ENCODE results near the gene DIP2C. TPM values are rescaled to one million over a fixed set of nuclear protein-coding genes. Genes with fewer than 3 reads are reported as not detected.
"Not testable (repeated sequence)": the region's sequence is repeated elsewhere in the genome, so short reads cannot be mapped to it uniquely, and the experiment has no call there.

Gene DIP2C
- total RNA-seq, 2 experiments from 2014 or later = 1.6 to 1.7 TPM

DNA sequence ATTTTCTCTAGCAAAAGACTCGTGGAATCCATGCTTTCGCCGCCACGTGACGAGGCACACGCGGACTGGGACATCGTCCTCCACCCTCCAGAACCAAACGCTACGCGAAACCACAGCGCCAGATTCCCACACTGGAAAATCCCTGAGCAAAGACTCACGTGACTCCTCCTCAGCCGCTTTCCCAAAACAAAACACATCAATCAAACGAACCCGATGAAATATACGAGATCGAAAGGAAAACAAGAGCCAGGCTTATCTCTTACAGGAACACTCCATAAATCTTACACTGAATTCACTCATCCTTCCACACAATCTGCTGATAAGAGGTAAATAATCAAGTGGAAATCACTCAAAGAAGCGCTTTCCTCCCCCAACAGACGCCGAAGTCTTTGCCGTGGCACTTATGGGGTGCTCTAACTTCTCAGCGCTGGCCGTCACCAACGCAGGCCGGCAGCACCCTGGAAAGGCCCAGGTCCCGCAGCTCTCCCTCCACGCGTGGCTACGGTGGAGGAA lies 23.8 kb downstream of the DIP2C start:
- Mint-ChIP-seq H3K4me1 (no peaks in the 10 kb centered on the region), H3K27me3 (no peaks in the 10 kb centered on the region), H3K36me3 (no peaks in the 10 kb centered on the region), H3K27ac (no peak overlapping the region), H3K4me3 (no peak overlapping the region), H3K9me3 (peaks cover 3% of the 10 kb centered on the region)
- POLR2A ChIA-PET = no interaction called here
- DNase-seq (no peak), ATAC-seq (ENCODE audit: low read depth) (no peak)

DNA sequence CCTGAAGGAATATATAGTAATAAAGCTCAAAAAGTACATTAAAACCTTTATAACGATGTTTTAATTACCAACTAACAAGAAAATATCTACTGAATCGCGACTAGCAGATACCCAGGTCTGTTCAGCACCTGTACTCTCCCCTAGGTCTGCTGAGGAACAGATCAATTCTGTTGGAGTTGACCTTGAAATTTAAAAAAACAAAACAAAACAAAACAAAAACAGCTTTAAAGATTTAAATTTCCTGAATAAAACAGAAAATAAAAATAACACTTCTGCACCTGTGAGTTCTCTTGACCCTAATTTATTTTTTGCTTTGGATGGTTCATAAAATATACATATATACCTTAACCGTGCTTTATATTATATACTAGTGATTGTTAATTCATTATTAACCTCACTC lies 24.6 kb downstream of the DIP2C start:
- POLR2A ChIA-PET = no interaction called here
- Mint-ChIP-seq H3K27me3 (no peaks in the 10 kb centered on the region), H3K36me3 (no peaks in the 10 kb centered on the region), H3K4me3 (no peak overlapping the region), H3K9me3 (no peaks in the 10 kb centered on the region), H3K4me1 (no peaks in the 10 kb centered on the region), H3K27ac (no peak overlapping the region)
- ATAC-seq (ENCODE audit: low read depth) (no peak), DNase-seq (no peak)

DNA sequence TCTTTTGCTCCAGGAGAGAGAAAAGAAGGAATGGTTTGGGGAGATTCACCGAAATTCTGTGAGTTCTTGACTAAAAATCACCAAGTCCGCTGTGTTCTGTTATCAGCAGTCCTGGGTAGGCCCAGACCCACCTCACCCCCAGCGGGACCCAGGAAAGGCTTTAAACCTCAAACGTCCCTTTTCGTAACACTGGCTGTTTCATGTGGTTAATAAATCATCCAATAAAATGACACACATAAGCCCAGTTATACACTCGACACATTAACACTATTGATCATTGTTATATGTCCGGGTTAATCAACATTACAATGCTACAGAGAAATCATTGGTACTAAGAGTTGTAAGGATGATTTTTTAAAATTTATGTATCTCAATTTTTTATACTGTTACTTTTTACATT lies 25.2 kb downstream of the DIP2C start:
- Mint-ChIP-seq H3K9me3 (no peaks in the 10 kb centered on the region), H3K4me3 (no peak overlapping the region), H3K27me3 (no peaks in the 10 kb centered on the region), H3K36me3 (no peaks in the 10 kb centered on the region), H3K4me1 (no peaks in the 10 kb centered on the region), H3K27ac (no peak overlapping the region)
- ATAC-seq (ENCODE audit: low read depth) (no peak), DNase-seq (no peak)
- POLR2A ChIA-PET = no interaction called here

DNA sequence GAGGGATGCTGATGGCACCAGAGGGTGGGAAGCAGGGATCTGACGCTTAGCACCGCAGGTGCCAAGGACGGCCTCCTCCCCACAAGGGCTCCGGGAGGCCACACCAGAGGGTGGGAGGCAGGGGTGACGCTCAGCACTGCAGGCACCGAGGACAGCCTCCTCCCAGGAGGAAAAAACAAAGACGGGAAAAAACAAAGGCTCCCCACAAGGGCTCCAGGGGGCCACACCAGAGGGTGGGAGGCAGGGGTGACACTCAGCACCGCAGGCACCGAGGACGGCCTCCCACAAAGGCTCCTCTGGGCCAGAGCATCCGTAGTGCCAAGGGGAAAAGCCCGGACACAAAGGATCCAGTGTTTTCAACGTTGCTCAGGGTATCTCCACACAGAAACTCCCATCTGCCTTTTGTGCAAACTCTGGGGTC lies 25.6 kb downstream of the DIP2C start:
- ATAC-seq (ENCODE audit: low read depth) = no peak
- H3K9me3 Mint-ChIP-seq = no peaks in the 10 kb centered on the region
- H3K4me3 Mint-ChIP-seq = no peak overlapping the region
- DNase-seq = no peak
- H3K27me3 Mint-ChIP-seq = no peaks in the 10 kb centered on the region
- no peaks in the 10 kb centered on the region for H3K36me3 Mint-ChIP-seq
- H3K27ac Mint-ChIP-seq = no peak overlapping the region
- POLR2A ChIA-PET = no interaction called here
- no peaks in the 10 kb centered on the region for H3K4me1 Mint-ChIP-seq

DNA sequence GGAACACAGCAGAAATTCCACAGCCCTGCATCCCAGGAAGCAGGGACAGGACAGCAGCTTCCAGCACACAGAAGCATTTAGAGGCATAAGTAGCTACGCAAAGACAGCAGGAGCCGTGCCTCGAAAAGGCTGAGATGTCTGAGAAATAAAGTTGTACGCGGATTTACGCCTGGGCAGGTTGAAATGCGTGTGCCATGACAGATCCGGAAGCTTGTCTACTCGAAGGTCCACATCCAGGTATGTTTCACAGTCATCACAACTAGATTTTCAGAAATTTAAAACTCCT lies 26.1 kb downstream of the DIP2C start:
- no peak overlapping the region for H3K4me3 Mint-ChIP-seq
- no peak for DNase-seq
- no peak overlapping the region for H3K27ac Mint-ChIP-seq
- H3K9me3 Mint-ChIP-seq = no peaks in the 10 kb centered on the region
- ATAC-seq (ENCODE audit: low read depth) = no peak
- H3K27me3 Mint-ChIP-seq = no peaks in the 10 kb centered on the region
- H3K4me1 Mint-ChIP-seq = no peaks in the 10 kb centered on the region
- POLR2A ChIA-PET = no interaction called here
- no peaks in the 10 kb centered on the region for H3K36me3 Mint-ChIP-seq

DNA sequence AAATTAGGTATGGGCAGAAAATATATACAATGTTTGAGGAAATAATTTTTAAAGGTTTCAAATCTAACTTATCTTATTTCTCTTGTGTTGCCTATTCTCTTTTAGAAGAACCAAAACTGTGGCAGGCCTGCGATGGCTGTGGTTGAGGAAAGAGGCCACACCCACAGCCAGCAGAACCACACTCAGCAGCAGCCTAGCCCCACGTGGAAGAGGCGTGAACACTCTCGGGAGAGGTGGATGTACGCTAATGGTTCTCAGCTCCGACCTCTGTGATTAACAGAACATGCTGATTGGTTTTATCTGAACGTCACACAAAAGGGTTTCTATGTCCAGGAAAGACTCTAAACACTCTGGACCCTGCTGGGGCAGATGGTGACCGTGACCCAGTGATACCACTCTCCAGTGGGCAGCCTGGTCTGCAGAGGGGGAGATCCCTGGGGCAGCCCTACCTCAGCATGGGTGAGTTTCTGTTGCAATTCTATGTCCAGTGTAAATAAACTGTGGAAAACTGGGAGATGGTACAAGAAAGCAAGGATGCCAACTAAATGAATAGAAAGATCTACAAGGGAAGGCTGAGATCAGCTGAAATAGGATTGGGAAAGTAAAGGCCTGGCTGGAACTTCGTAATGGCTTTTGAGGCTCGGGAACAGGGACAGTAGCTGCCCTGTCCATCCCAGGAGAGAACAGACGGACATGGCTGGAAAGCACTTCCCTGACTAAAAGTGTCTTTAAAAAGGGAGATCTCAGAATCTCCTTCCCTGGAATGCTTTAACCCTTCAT lies 26.6 kb downstream of the DIP2C start:
- DNase-seq = no peak
- Mint-ChIP-seq H3K4me3 (no peak overlapping the region), H3K36me3 (no peaks in the 10 kb centered on the region), H3K27me3 (no peaks in the 10 kb centered on the region), H3K27ac (no peak overlapping the region), H3K4me1 (no peaks in the 10 kb centered on the region), H3K9me3 (no peaks in the 10 kb centered on the region)
- POLR2A ChIA-PET = no interaction called here
- no peak for ATAC-seq (ENCODE audit: low read depth)

DNA sequence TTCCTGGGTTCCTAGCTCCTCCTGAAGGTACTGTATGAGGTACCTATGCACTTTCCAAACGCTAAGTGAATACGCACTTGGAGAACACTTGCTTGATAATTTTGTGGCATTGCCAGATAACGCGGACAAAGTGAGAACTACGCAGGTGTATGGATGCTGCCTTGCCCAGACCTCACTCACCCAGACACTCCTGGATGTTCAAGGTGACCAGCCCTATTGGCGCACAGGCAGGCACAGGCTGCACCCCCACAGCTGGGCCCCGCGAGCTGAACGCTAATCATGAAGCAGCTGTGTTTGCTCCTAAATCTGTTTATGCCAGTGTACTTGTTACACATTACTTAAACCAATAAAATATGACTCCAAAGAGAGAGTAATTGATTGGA lies 27.3 kb downstream of the DIP2C start:
- ATAC-seq (ENCODE audit: low read depth) = no peak
- H3K36me3 Mint-ChIP-seq = no peaks in the 10 kb centered on the region
- H3K27ac Mint-ChIP-seq = no peak overlapping the region
- POLR2A ChIA-PET = no interaction called here
- no peak overlapping the region for H3K4me3 Mint-ChIP-seq
- no peaks in the 10 kb centered on the region for H3K9me3 Mint-ChIP-seq
- no peak for DNase-seq
- H3K4me1 Mint-ChIP-seq = no peaks in the 10 kb centered on the region
- no peaks in the 10 kb centered on the region for H3K27me3 Mint-ChIP-seq

DNA sequence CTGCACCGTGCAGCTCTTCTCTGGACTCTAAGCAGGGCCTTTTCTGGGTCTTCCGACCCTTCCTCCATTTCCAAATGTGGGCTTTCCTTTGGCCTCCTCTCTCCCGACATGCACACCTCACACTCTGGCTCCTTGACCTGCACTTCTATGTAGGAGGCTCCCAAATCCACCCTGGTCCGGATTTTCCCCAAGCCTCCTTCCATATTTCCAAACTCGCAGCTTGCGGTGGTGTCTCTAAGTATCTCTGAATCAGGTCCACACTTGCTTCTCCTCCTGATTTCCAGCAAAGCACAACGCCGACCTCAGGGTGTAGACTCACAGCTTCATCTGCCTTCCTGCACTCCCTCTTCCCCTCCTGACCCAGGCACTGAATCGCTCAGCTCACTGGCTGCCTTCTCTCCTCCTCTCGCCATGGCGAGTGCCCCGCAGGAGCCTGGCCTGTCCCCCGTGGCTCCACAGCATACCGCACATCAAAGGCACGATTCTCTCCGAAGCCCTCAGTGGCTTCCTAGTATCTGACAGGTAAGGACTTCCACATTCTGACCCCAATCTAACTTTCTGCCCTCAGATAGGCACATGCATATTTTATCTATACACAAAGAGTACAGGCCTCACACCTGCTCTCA lies 27.8 kb downstream of the DIP2C start:
- H3K36me3 Mint-ChIP-seq = no peaks in the 10 kb centered on the region
- H3K4me3 Mint-ChIP-seq = no peak overlapping the region
- H3K4me1 Mint-ChIP-seq = no peaks in the 10 kb centered on the region
- DNase-seq (no peak), ATAC-seq (ENCODE audit: low read depth) (no peak)
- POLR2A ChIA-PET = no interaction called here
- H3K27ac Mint-ChIP-seq = no peak overlapping the region
- no peaks in the 10 kb centered on the region for H3K27me3 Mint-ChIP-seq
- no peaks in the 10 kb centered on the region for H3K9me3 Mint-ChIP-seq

DNA sequence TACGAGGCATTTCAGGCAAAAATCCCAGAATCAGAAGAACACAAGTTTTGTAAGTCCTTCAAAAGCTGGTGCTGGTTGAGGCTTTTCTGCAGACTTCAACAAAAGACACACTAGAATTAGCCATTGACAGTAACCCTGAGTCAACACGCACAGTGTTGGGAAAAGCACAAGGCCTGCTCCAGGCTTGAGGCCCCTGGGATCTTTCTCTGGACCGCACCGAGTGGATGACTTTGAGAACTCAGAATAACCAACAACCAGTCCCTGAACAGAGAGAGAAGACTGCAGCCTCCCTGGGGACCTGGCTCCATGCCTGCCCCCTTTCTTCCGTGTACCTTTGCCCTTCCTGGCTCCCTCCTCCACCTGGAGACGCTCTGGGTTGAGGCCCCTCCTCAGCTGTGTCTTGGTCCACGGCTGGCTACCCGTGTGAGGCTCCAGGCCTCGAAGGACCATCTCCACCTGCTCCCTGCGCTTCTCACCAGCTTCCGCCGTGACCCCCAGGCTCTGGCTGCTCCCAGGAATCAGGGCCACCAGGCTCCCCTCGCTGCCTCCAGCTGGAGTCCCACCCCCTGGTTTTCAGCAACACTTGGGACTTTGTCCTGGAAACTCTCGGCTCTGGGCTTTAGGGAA lies 28.4 kb downstream of the DIP2C start:
- Mint-ChIP-seq H3K4me3 (no peak overlapping the region), H3K9me3 (no peaks in the 10 kb centered on the region), H3K36me3 (no peaks in the 10 kb centered on the region), H3K27ac (no peak overlapping the region), H3K27me3 (no peaks in the 10 kb centered on the region), H3K4me1 (no peaks in the 10 kb centered on the region)
- no peak for DNase-seq
- ATAC-seq (ENCODE audit: low read depth) = no peak
- POLR2A ChIA-PET = no interaction called here

DNA sequence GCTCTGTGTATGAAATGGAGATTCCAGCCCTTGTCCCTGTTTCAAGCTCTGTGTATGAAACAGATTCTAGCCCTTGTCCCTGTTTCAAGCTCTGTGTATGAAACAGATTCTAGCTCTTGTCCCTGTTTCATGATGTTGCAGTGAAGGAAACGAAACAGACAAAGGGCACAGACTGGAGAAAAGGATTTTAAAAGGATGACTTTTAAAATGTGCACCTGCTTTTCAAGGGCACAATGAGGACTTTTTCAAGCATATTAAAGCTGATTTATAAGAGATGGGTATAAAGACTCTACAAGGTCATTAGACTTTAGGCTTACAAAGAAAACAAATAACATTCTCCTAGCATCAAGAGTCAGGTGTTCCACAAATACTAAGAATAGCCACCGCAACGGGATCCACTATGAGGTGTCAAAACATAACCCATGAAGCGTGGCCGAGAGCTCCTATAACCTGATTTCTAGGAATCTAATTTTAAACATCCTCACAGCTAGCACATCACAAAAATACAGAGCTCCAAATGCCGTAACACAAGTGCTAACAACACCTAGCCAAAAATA lies 29.0 kb downstream of the DIP2C start:
- POLR2A ChIA-PET = no interaction called here
- DNase-seq (no peak), ATAC-seq (ENCODE audit: low read depth) (no peak)
- Mint-ChIP-seq H3K4me1 (no peaks in the 10 kb centered on the region), H3K27me3 (no peaks in the 10 kb centered on the region), H3K27ac (no peak overlapping the region), H3K4me3 (no peak overlapping the region), H3K9me3 (no peaks in the 10 kb centered on the region), H3K36me3 (no peaks in the 10 kb centered on the region)

DNA sequence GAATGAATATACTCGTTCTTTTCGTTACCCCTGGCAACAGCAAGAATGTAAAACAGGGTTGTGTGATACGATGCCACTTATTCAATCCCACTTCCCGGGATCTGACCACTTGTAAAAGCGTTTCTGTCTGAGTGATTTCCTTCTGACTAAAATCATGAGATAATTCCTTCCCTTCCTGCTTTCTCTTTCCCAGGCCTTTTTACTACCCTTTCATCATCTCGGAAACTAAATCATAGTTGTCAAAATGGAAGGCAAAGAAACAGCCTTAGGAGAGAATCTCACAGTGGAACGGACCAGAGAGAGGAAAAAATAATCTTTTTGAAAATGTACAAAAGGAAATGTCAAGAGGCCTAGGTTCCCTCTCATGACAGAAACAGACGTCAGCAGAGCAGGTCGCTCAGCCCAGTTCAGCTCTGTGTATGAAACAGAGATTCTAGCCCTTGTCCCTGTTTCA lies 29.8 kb downstream of the DIP2C start:
- Mint-ChIP-seq H3K27ac (no peak overlapping the region), H3K27me3 (no peaks in the 10 kb centered on the region), H3K36me3 (no peaks in the 10 kb centered on the region), H3K9me3 (no peaks in the 10 kb centered on the region), H3K4me3 (no peak overlapping the region), H3K4me1 (no peaks in the 10 kb centered on the region)
- ATAC-seq (ENCODE audit: low read depth) (no peak), DNase-seq (no peak)
- POLR2A ChIA-PET = no interaction called here

DNA sequence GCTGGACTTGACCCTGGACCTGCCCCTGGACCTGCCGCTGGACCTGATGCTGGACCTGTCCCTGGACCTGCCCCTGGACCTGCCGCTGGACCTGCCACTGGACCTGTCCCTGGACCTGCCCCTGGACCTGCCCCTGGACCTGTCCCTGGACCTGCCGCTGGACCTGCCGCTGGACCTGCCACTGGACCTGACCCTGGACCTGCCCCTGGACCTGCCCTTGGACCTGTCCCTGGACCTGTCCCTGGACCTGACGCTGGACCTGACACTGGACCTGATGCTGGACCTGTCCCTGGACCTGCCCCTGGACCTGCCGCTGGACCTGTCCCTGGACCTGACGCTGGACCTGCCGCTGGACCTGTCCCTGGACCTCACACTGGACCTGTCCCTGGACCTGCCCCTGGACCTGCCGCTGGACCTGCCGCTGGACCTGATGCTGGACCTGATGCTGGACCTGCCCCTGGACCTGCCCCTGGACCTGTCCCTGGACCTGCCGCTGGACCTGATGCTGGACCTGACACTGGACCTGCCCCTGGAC lies 31.6 kb downstream of the DIP2C start:
- H3K27me3 Mint-ChIP-seq; ATAC-seq (ENCODE audit: low read depth); POLR2A ChIA-PET; H3K4me1 Mint-ChIP-seq; H3K9me3 Mint-ChIP-seq; H3K36me3 Mint-ChIP-seq; DNase-seq; H3K27ac Mint-ChIP-seq; H3K4me3 Mint-ChIP-seq: not testable (repeated sequence)

DNA sequence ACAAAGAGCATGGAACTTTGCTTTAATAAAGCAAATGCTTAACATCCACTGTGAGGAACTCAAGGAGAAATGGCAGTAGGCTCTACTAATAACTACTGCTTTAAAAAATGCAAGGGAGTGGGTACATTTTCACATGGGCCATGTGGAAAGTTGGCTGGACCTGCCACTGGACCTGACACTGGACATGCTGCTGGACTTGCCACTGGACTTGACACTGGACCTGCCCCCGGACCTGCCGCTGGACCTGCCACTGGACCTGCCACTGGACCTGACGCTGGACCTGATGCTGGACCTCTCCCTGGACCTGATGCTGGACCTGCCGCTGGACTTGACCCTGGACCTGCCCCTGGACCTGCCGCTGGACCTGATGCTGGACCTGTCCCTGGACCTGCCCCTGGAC lies 32.6 kb downstream of the DIP2C start:
- Mint-ChIP-seq H3K9me3 (no peaks in the 10 kb centered on the region), H3K4me3 (no peak overlapping the region), H3K36me3 (no peaks in the 10 kb centered on the region), H3K27ac (no peak overlapping the region), H3K4me1 (no peaks in the 10 kb centered on the region), H3K27me3 (peaks cover 2% of the 10 kb centered on the region)
- POLR2A ChIA-PET = no interaction called here
- DNase-seq (no peak), ATAC-seq (ENCODE audit: low read depth) (no peak)

DNA sequence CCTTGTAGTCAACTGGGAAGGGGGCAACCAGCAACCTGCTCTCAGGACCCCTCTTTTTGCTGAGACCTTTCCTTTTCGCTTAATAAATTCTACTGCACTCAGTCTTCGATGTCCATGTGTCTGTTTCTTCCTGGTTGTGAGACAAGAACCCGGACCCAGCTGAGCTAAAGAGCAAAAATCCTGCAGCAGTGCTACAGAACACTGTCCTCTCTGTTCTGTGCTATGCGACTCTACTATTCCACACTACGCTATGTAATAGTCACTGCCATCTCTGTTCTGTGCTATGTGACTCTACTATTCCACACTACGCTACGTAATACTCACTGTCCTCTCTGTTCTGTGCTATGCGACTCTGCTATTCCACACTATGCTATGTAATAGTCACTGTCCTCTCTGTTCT lies 34.3 kb downstream of the DIP2C start:
- H3K4me3 Mint-ChIP-seq = no peak overlapping the region
- DNase-seq (no peak), ATAC-seq (ENCODE audit: low read depth) (no peak)
- no peaks in the 10 kb centered on the region for H3K9me3 Mint-ChIP-seq
- no peak overlapping the region for H3K27ac Mint-ChIP-seq
- H3K36me3 Mint-ChIP-seq = no peaks in the 10 kb centered on the region
- H3K4me1 Mint-ChIP-seq = no peaks in the 10 kb centered on the region
- peaks cover 2% of the 10 kb centered on the region for H3K27me3 Mint-ChIP-seq
- POLR2A ChIA-PET = no interaction called here

Measured in activated naive CD8-positive, alpha-beta T cell treated with anti-CD3 and anti-CD28 coated beads, Interleukin-2, amount 10 ng/mL, durations not matched to agents 7 days and 5 days (primary cell).